Stimulated activated CD4-positive, alpha-beta T cell treated with anti-CD3 and anti-CD28 coated beads, Interleukin-4, amount 100 ng/mL, for 4 hours (primary cell): ENCODE data around the gene THSD7A.
"Not testable (repeated sequence)": the region's sequence is repeated elsewhere in the genome, so short reads cannot be mapped to it uniquely, and the experiment has no call there.

Experiments used
- DNase-seq, 2 experiments: peaks; one replicate each; pipeline ENCODE4 v3.0.0-alpha.2; 2020

The THSD7A gene

GRCh38 chr7:11447106-11447505 lies 384.9 kb downstream of the THSD7A start:
- DNase-seq, result no peak

- DNase-seq, result not testable (repeated sequence)
Observed at GRCh38 chr7:11443934-11444333, 388.1 kb downstream of the THSD7A start.

- no peak for DNase-seq
Observed at GRCh38 chr7:11437994-11438393, 394.0 kb downstream of the THSD7A start.

GRCh38 chr7:11436773-11437524 lies 395.0 kb downstream of the THSD7A start:
- DNase-seq, result no peak

GRCh38 chr7:11436316-11436715 lies 395.7 kb downstream of the THSD7A start:
- no peak for DNase-seq

- no peak for DNase-seq
Observed at GRCh38 chr7:11434366-11434765, 397.6 kb downstream of the THSD7A start.

GRCh38 chr7:11430841-11431240 lies 401.2 kb downstream of the THSD7A start:
- DNase-seq, result no peak

GRCh38 chr7:11430112-11430511 lies 401.9 kb downstream of the THSD7A start:
- no peak for DNase-seq

GRCh38 chr7:11428877-11429581 lies 403.0 kb downstream of the THSD7A start:
- DNase-seq, result no peak

GRCh38 chr7:11427686-11428273 lies 404.2 kb downstream of the THSD7A start:
- no peak for DNase-seq

GRCh38 chr7:11424006-11424405 lies 408.0 kb downstream of the THSD7A start:
- DNase-seq, result no peak

GRCh38 chr7:11420049-11420448 lies 411.9 kb downstream of the THSD7A start:
- no peak for DNase-seq

GRCh38 chr7:11416641-11417458 lies 415.1 kb downstream of the THSD7A start:
- no peak for DNase-seq

GRCh38 chr7:11415101-11415500 lies 416.9 kb downstream of the THSD7A start:
- no peak for DNase-seq

- DNase-seq, result no peak
Observed at GRCh38 chr7:11413901-11414300, 418.1 kb downstream of the THSD7A start.

GRCh38 chr7:11412036-11412435 lies 420.0 kb downstream of the THSD7A start:
- no peak for DNase-seq

GRCh38 chr7:11410656-11411644 lies 421.0 kb downstream of the THSD7A start:
- DNase-seq, result no peak

GRCh38 chr7:11404355-11404754 lies 427.6 kb downstream of the THSD7A start:
- DNase-seq, result no peak

- DNase-seq, result no peak
Observed at GRCh38 chr7:11403781-11404180, 428.2 kb downstream of the THSD7A start.

- DNase-seq, result no peak
Observed at GRCh38 chr7:11394438-11394837, 437.6 kb downstream of the THSD7A start.

GRCh38 chr7:11379641-11380040 lies 452.4 kb downstream of the THSD7A start:
- DNase-seq, result no peak

- no peak for DNase-seq
Observed at GRCh38 chr7:11376529-11376928, 455.5 kb downstream of the THSD7A start.
